Kidney capillary endothelial cell (primary cell): ENCODE results near the gene HECA.
"Not testable (repeated sequence)": the region's sequence is repeated elsewhere in the genome, so short reads cannot be mapped to it uniquely, and the experiment has no call there.

Experiments
- DNase-seq: peaks from one replicate; pipeline ENCODE4 v3.0.0-alpha.2; 2018; ENCODE audit warnings: low spot score

Gene HECA

DNA sequence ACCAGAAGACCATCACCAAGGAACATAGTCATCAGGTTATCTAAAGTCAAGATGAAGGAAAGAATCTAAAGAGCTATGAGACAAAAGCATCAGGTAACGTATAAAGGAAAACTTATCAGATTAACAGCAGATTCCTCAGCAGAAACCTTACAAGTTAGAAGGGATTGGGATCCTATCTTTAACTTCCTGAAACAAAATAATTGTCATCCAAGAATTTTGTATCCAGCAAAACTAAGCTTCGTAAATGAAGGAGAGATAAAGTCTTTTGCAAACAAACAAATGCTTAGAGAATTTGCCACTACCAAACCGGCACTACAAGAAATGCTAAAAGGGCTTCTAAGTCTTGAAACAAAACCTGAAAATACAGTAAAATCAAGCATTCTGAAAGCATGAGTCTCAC lies 71.0 kb downstream of the HECA start:
- no peak for DNase-seq

DNA sequence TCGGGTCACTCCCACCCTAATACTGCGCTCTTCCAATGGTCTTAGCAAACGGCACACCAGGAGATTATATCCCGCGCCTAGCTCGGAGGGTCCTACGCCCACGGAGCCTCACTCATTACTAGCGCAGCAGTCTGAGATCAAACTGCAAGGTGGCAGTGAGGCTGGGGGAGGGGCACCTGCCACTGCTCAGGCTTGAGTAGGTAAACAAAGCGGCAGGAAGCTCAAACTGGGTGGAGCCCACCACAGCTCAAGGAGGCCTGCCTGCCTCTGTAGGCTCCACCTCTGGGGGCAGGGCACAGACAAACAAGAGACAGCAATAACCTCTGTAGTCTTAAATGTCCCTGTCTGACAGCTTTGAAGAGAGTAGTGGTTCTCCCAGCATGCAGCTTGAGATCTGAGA lies 75.9 kb downstream of the HECA start:
- DNase-seq: not testable (repeated sequence)

DNA sequence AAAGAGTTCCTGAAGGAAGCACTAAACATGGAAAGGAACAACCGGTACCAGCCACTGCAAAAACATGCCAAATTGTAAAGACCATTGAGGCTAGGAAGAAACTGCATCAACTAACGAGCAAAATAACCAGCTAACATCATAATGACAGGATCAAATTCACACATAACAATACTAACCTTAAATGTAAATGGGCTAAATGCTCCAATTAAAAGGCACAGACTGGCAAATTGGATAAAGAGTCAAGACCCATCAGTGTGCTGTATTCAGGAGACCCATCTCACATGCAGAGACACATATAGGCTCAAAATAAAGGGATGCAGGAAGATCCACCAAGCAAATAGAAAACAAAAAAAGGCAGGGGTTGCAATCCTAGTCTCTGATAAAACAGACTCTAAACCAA lies 77.6 kb downstream of the HECA start:
- not testable (repeated sequence) for DNase-seq

DNA sequence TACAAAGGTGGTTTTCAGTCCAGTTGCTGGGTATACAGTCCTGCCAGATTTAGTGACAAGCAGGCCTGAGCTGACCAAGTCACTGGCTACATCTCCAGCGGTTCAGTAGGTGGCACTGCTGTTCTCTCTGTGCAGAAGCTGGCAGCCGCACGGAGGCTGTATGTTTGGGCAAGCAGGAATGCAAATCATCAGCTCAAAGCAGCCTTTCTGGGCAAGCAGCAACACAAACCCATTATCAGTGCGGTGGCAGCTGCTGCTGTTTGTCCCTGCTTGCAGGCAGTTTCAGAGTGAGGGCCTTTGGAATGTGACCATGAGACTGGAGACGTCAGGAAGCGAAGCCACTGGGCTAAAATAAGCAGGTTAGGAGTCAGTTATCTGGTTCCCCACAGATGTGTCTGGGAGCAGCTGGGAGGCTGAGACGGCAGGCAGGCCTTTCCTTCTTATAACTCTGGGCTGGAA lies 84.4 kb downstream of the HECA start:
- peak; percentile 69 for DNase-seq

DNA sequence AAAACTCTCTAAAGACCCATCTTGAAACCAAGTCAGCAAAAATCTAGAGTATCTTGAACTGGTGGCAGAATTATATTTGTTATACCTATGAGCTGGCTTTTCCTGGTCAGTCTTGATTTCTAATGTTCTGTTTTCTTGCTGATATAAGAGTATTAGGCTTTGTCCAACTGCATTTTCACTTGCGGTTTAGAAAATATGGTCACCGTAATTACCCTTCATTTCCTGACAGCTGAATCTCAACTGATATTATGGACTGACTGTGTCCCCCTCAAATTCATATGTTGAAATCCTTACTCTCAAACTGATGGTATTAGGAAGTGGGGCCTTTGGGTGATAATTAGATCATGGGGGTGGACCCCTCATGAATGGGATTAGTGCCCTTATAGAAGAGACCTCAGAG lies 84.9 kb downstream of the HECA start:
- DNase-seq: no peak

DNA sequence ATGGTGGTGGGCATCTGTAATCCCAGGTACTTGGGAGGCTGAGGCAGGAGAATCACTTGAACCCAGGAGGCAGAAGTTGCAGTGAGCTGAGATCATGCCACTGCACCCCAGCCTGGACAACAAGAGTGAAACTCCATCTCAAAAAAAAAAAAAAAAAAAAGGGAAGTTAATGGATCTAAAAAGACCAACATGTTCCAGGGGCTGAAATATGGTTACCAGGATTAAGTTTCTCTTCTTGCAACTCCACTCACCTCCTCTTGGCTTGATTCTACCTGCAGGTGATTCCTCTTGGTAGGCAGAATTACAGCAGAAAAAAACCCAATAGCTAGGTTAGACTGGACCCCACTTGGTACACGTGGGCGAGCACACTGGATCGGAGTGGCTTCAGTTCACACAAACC lies 93.5 kb downstream of the HECA start:
- not testable (repeated sequence) for DNase-seq
